Caco-2 (cell line): ENCODE measurements around the gene CCT8. TPM values are rescaled to one million over a fixed set of nuclear protein-coding genes. Genes with fewer than 3 reads are reported as not detected.

Experiments used
- BruUV-seq: library from RNA; stranded (reverse); fragments of 400-500 nt; replicated peaks from 2 replicates; lab custom pipeline; 2021; lab: Mats Ljungman, UMichigan
- CTCF ChIA-PET: fragments of 300-600 bp; sonication (Branson Sonifier 250); formaldehyde crosslinking; loops from one replicate; lab custom pipeline; 2022; ENCODE audit warnings: antibody characterized with exemption; lab: Charles Lee
- POLR2A ChIA-PET: fragments of 300-600 bp; sonication (Branson Sonifier 250); formaldehyde crosslinking; loops from one replicate; lab custom pipeline; 2022; ENCODE audit warnings: antibody characterized with exemption; lab: Charles Lee
- DNase-seq, 2 experiments: peaks; one replicate each; pipeline versions ENCODE4 v3.0.0 to v3.0.0-alpha.2; 2020 to 2022
- H3K27me3 ChIP-seq: replicated peaks from 2 replicates; pipeline ENCODE4 v1.6.0; 2011; ENCODE audit warnings: low read length; ENCODE audit not compliant: control insufficient read depth, insufficient read depth
- H3K36me3 ChIP-seq: 2 replicates; pipeline ENCODE4 v1.5.1; 2011; ENCODE audit warnings: low read length; ENCODE audit not compliant: control insufficient read depth, insufficient read depth
- H3K4me1 ChIP-seq: fragments of 250-450 bp; sonication (Bioruptor Pico); 2 replicates; pipeline ENCODE4 v1.5.1; 2020; ENCODE audit warnings: mild to moderate bottlenecking
- H3K4me3 ChIP-seq: 2 replicates; pipeline ENCODE4 v1.5.1; 2011; ENCODE audit warnings: low read depth, mild to moderate bottlenecking, control low read depth, low read length
- H3K9me3 ChIP-seq: fragments of 250-450 bp; sonication (Bioruptor Pico); 2 replicates; pipeline ENCODE4 v1.5.1; 2020; ENCODE audit warnings: mild to moderate bottlenecking, moderate library complexity
- H3K27ac Mint-ChIP-seq: one replicate; pipeline ENCODE4 v1.8.0; 2022; ENCODE audit warnings: mixed read lengths; ENCODE audit not compliant: unreplicated experiment
- H3K27me3 Mint-ChIP-seq: one replicate; pipeline ENCODE4 v1.8.0; 2022; ENCODE audit warnings: mixed read lengths; ENCODE audit not compliant: insufficient read depth, unreplicated experiment
- H3K36me3 Mint-ChIP-seq: one replicate; pipeline ENCODE4 v1.8.0; 2022; ENCODE audit warnings: mild to moderate bottlenecking, mixed read lengths; ENCODE audit not compliant: insufficient read depth, unreplicated experiment
- H3K4me1 Mint-ChIP-seq: one replicate; pipeline ENCODE4 v1.8.0; 2022; ENCODE audit warnings: low read depth, mixed read lengths; ENCODE audit not compliant: unreplicated experiment
- H3K4me3 Mint-ChIP-seq: one replicate; pipeline ENCODE4 v1.8.0; 2022; ENCODE audit warnings: mild to moderate bottlenecking, moderate library complexity, mixed read lengths; ENCODE audit not compliant: unreplicated experiment
- H3K9me3 Mint-ChIP-seq: one replicate; pipeline ENCODE4 v1.8.0; 2022; ENCODE audit warnings: mixed read lengths; ENCODE audit not compliant: unreplicated experiment
- CTCF ChIP-seq, 2 experiments: fragments of 200-600 bp in 1 of 2; IDR thresholded peaks; 1 replicate in 1 of 2; 2 replicates in 1 of 2; pipeline versions ENCODE4 v1.5.1 to v1.8.0; 2011 to 2022; ENCODE audit warnings: antibody characterized with exemption in 1 of 2, control low read depth in 1 of 2, inconsistent platforms in 1 of 2, low read depth in 1 of 2, low read length in 1 of 2, mild to moderate bottlenecking in 1 of 2, moderate library complexity in 1 of 2; ENCODE audit not compliant: insufficient read depth in 1 of 2, severe bottlenecking in 1 of 2, unreplicated experiment in 1 of 2
- intact Hi-C: fragments of 100-400 bp; cut with micrococcal nuclease; formaldehyde crosslinking; loops from one replicate; pipeline ENCODE4 v1.10.0; 2022; ENCODE audit not compliant: unreplicated experiment
- total RNA-seq: library from RNA; stranded (reverse); gene quantifications from 2 replicates; pipeline ENCODE4 v1.2.3, GENCODE V29; 2022

Gene CCT8
- total RNA-seq, 1 experiment from 2014 or later, result 269 TPM

- CTCF ChIA-PET, result no interaction called here
These were observed 2.4 kb upstream of the CCT8 start for GRCh38 chr21:29075706-29076466.

GRCh38 chr21:29074783-29075182 lies 1.3 kb upstream of the CCT8 start:
- H3K4me3 Mint-ChIP-seq, result peak overlapping the region; percentile 59

More at GRCh38 chr21:29075706-29076466, 2.4 kb upstream of the CCT8 start:
- peak overlapping the region; percentile 93 for H3K27ac Mint-ChIP-seq
- BruUV-seq, result no TSS peak
- H3K9me3 ChIP-seq, result no peaks in the 10 kb centered on the region
- H3K36me3 ChIP-seq, result no peaks in the 10 kb centered on the region; the same call in none of the 2 replicates
- TF ChIP-seq CTCF (IDR thresholded peaks at IDR 0.05; ENCODE audit: insufficient read depth in 1 of 2, low read depth in 1 of 2, low read length in 1 of 2, severe bottlenecking in 1 of 2, unreplicated experiment in 1 of 2), result no peak
- H3K4me1 ChIP-seq, result peaks cover 5% of the 10 kb centered on the region; the same call in 1 of the 2 replicates
- peak overlapping the region; percentile 36 for H3K4me3 Mint-ChIP-seq
- peaks cover 9% of the 10 kb centered on the region for H3K9me3 Mint-ChIP-seq
- H3K27me3 ChIP-seq, result no peaks in the 10 kb centered on the region
- intact Hi-C loops, result loop anchor here (5.0 kb wide), 1 partner anchor 221 kb away; the partner anchor contains the start of gene BACH1
- POLR2A ChIA-PET, result interaction anchor here (0.7 to 1.5 kb wide), 4 partner anchors 51 to 224 kb away, joined by 3 to 7 read pairs (median 4); partner anchors contain the start of gene USP16
- no peaks in the 10 kb centered on the region for H3K27me3 Mint-ChIP-seq
- DNase-seq, result no peak
- peaks cover 45% of the 10 kb centered on the region for H3K36me3 Mint-ChIP-seq
- no peak overlapping the region for H3K4me3 ChIP-seq
- peaks cover 17% of the 10 kb centered on the region for H3K4me1 Mint-ChIP-seq

More at GRCh38 chr21:29074783-29075182, 1.3 kb upstream of the CCT8 start:
- H3K36me3 Mint-ChIP-seq, result peaks cover 47% of the 10 kb centered on the region
- H3K9me3 Mint-ChIP-seq, result peaks cover 9% of the 10 kb centered on the region
- Histone ChIP-seq H3K4me1 (peaks cover 5% of the 10 kb centered on the region; the same call in 1 of the 2 replicates), H3K36me3 (no peaks in the 10 kb centered on the region; the same call in none of the 2 replicates), H3K9me3 (no peaks in the 10 kb centered on the region), H3K27me3 (no peaks in the 10 kb centered on the region), H3K4me3 (no peak overlapping the region)
- peaks cover 17% of the 10 kb centered on the region for H3K4me1 Mint-ChIP-seq
- TF ChIP-seq CTCF (IDR thresholded peaks at IDR 0.05; ENCODE audit: insufficient read depth in 1 of 2, low read depth in 1 of 2, low read length in 1 of 2, severe bottlenecking in 1 of 2, unreplicated experiment in 1 of 2), result no peak
- no peak for DNase-seq
- BruUV-seq, result no TSS peak
- CTCF ChIA-PET, result no interaction called here
- H3K27ac Mint-ChIP-seq, result peak overlapping the region; percentile 55
- intact Hi-C loops, result loop anchor here (5.0 kb wide), 1 partner anchor 223 kb away; the partner anchor contains the start of gene BACH1
- POLR2A ChIA-PET, result interaction anchor here (2.3 kb wide), 1 partner anchor 50 kb away, joined by 8 read pairs; the partner anchor contains the start of gene USP16
- H3K27me3 Mint-ChIP-seq, result no peaks in the 10 kb centered on the region
